Glomerular visceral epithelial cell (primary cell): ENCODE data around the gene DDIT3.

ENCODE experiments used
- DNase-seq: peaks from one replicate; pipeline ENCODE4 v3.0.0-alpha.2; 2016; ENCODE audit errors: extremely low spot score

DDIT3 gene

GRCh38 chr12:57547288-57548012, 27.1 kb upstream of the DDIT3 start:
- DNase-seq, result no peak

GRCh38 chr12:57546438-57547287, 26.3 kb upstream of the DDIT3 start, which contains the start of gene DCTN2:
TSS of gene DCTN2 (minus strand) at chr12:57547192. CDS start at chr12:57547063, 129 bp downstream.
- peak; percentile 95 for DNase-seq

GRCh38 chr12:57545809-57546437, 25.6 kb upstream of the DDIT3 start:
- peak; percentile 12 for DNase-seq

GRCh38 chr12:57543581-57543980, 23.3 kb upstream of the DDIT3 start:
- no peak for DNase-seq

GRCh38 chr12:57541717-57542116, 21.4 kb upstream of the DDIT3 start:
- no peak for DNase-seq

GRCh38 chr12:57541001-57541400, 20.7 kb upstream of the DDIT3 start:
- DNase-seq, result no peak

- no peak for DNase-seq
These were observed 18.9 kb upstream of the DDIT3 start for GRCh38 chr12:57539134-57539768.

GRCh38 chr12:57536597-57536942, 16.3 kb upstream of the DDIT3 start:
- no peak for DNase-seq

GRCh38 chr12:57535764-57536596, 15.7 kb upstream of the DDIT3 start:
- DNase-seq, result no peak

- no peak for DNase-seq
These were observed 14.8 kb upstream of the DDIT3 start for GRCh38 chr12:57534991-57535543.

GRCh38 chr12:57534250-57534649, 13.9 kb upstream of the DDIT3 start:
- no peak for DNase-seq

GRCh38 chr12:57533108-57533507, 12.8 kb upstream of the DDIT3 start:
- no peak for DNase-seq

- DNase-seq, result no peak
These were observed 11.5 kb upstream of the DDIT3 start for GRCh38 chr12:57531836-57532235.

GRCh38 chr12:57530396-57531142, 10.3 kb upstream of the DDIT3 start:
- DNase-seq, result no peak

- no peak for DNase-seq
These were observed 9.5 kb upstream of the DDIT3 start for GRCh38 chr12:57529831-57530230.

- no peak for DNase-seq
These were observed 8.7 kb upstream of the DDIT3 start for GRCh38 chr12:57528831-57529555.

GRCh38 chr12:57528176-57528575, 7.9 kb upstream of the DDIT3 start:
- no peak for DNase-seq

- no peak for DNase-seq
These were observed 6.9 kb upstream of the DDIT3 start for GRCh38 chr12:57527184-57527583.

GRCh38 chr12:57526477-57527126, 6.3 kb upstream of the DDIT3 start:
- DNase-seq, result no peak
